Endothelial cell of umbilical vein (primary cell): Measurements from ENCODE around the gene PXMP4.

Source experiments
- CTCF ChIP-seq, 2 donors: IDR thresholded peaks; 1 replicate in 1 of 2; 2 replicates in 1 of 2; pipeline ENCODE4 v1.5.1; 2011; ENCODE audit warnings: low read length in 2 of 2, mild to moderate bottlenecking in 2 of 2, moderate library complexity in 2 of 2, control low read depth in 1 of 2, inconsistent platforms in 1 of 2, low read depth in 1 of 2; ENCODE audit not compliant: insufficient read depth in 1 of 2; ENCODE audit errors: extremely low read depth in 1 of 2
- EZH2 ChIP-seq: IDR thresholded peaks from 2 replicates; pipeline ENCODE4 v1.6.1; 2012; ENCODE audit warnings: borderline replicate concordance, low read depth, mild to moderate bottlenecking, moderate library complexity, low read length, inconsistent platforms; ENCODE audit not compliant: severe bottlenecking
- GATA2 ChIP-seq: IDR thresholded peaks from 2 replicates; pipeline ENCODE4 v1.7.0; 2011; ENCODE audit warnings: low read depth, mild to moderate bottlenecking, moderate library complexity, mixed read lengths, low read length; ENCODE audit not compliant: insufficient read length, insufficient read depth
- JUN ChIP-seq: IDR thresholded peaks from 2 replicates; pipeline ENCODE4 v1.6.1; 2011; ENCODE audit warnings: borderline replicate concordance, low read depth; ENCODE audit not compliant: insufficient read length, insufficient read depth
- MAX ChIP-seq: IDR thresholded peaks from 2 replicates; pipeline ENCODE4 v1.6.1; 2011; ENCODE audit not compliant: insufficient read depth, insufficient read length
- MYC ChIP-seq: IDR thresholded peaks from one replicate; pipeline ENCODE4 v1.6.1; 2011; ENCODE audit warnings: mild to moderate bottlenecking, low read depth, low read length
- POLR2A ChIP-seq: IDR thresholded peaks from 2 replicates; pipeline ENCODE4 v1.6.1; 2012; ENCODE audit warnings: low read depth, mild to moderate bottlenecking, control low read depth, low read length
- POLR2AphosphoS5 ChIP-seq: IDR thresholded peaks from 2 replicates; pipeline ENCODE4 v1.6.1; 2012; ENCODE audit warnings: low read depth, mild to moderate bottlenecking, control low read depth, low read length, moderate library complexity; ENCODE audit not compliant: insufficient read depth

GRCh38 chr20:33674294-33675135 lies 45.6 kb downstream of the PXMP4 start, which contains the start of gene NECAB3:
- TF ChIP-seq POLR2A: peak; percentile 68
- no peak for TF ChIP-seq CTCF (IDR thresholded peaks at IDR 0.05; ENCODE audit: extremely low read depth in 1 of 2, insufficient read depth in 1 of 2, low read depth in 1 of 2, low read length in 2 of 2)
- TF ChIP-seq POLR2AphosphoS5: peak; percentile 76
- no peak for TF ChIP-seq EZH2
- no peak for TF ChIP-seq MYC
- TF ChIP-seq JUN: no peak
- no peak for TF ChIP-seq MAX
- no peak for TF ChIP-seq GATA2
